Measurements from ENCODE around the gene LSS.

DNA sequence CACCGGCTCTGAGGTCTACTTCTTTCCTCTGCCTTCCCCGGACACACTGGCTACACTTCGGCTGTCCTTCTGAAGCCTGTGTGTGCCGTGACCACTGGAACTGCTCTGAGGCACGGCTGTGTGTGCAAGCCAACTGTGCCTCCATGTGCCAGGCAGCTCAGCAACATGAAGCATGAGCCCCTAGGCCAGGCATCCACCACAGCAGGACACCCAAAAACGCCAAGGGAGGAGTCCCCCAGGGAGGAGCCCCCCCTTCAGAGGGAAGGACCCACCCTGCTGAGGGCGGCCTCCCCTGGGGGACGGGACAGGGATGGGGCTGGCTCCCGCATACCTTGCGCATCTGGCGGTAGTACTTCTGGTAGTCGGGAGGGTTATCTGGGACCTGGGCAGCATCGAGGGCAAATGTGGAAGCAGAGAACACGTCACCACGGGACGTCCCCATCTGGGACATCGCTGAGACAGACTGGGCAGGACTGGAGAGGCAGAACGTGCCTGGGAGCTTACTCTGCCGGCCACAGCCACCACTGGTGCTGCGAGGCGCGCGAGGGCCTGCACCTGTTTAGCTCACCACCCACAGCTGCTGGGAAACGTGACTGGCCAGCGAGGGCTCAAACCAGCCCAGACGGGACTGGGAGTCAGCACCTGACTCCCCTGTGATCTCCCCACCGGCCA lies 20.5 kb downstream of the LSS start:
- TF ChIP-seq, protein P1, sequence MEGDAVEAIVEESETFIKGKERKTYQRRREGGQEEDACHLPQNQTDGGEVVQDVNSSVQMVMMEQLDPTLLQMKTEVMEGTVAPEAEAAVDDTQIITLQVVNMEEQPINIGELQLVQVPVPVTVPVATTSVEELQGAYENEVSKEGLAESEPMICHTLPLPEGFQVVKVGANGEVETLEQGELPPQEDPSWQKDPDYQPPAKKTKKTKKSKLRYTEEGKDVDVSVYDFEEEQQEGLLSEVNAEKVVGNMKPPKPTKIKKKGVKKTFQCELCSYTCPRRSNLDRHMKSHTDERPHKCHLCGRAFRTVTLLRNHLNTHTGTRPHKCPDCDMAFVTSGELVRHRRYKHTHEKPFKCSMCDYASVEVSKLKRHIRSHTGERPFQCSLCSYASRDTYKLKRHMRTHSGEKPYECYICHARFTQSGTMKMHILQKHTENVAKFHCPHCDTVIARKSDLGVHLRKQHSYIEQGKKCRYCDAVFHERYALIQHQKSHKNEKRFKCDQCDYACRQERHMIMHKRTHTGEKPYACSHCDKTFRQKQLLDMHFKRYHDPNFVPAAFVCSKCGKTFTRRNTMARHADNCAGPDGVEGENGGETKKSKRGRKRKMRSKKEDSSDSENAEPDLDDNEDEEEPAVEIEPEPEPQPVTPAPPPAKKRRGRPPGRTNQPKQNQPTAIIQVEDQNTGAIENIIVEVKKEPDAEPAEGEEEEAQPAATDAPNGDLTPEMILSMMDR (IDR thresholded peaks at IDR 0.05) = no peak
- no peak for TF ChIP-seq POLR2A (IDR thresholded peaks at IDR 0.05)
